ENCODE results near the gene TDO2.

The TDO2 gene

GRCh38 chr4:155954939-155955338 lies 51.4 kb downstream of the TDO2 start:
- DNase-seq: no peak

GRCh38 chr4:155956461-155956860 lies 53.0 kb downstream of the TDO2 start:
- DNase-seq: no peak

DNA sequence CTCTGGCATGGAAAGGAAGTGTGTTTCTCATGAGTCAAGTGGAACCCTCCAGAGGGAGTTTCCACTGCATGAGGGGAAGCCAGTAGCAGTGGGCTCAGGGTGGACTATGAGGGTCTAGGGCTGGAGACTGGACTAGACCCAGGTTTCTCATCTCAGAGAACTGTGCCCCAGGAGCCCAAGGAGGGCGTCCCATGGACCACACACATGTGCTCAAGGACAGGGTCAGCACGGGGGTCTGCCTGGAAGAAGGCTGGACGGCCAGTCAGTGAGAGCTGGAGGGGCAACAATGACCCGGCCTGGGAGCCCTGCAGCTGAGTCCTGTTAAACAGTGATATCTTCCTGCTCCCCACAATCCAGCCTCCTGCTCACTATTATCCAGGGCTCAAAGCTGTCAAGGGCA lies 55.9 kb downstream of the TDO2 start:
- no peak for DNase-seq

DNA sequence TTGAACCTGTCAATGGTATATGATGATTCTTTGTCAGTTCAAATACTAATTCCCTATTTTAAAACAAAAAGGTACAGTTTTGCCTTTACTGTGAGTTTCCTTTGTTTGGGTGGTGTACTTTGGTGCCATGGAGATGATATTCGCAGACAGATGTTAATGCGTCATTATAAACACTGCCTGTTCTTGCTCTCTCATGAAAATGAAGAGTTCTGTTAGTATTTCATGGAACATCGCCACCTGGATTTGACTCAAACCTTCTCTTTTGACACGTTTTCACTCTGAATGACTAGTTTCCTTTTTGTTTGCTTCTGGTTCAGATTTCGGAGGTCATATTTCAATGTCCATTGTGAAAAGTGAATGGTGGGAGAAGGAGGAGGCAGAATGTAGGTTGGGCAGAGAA lies 57.0 kb downstream of the TDO2 start:
- DNase-seq: peak; percentile 28

GRCh38 chr4:155961575-155961974 lies 58.1 kb downstream of the TDO2 start:
- DNase-seq: no peak

DNA sequence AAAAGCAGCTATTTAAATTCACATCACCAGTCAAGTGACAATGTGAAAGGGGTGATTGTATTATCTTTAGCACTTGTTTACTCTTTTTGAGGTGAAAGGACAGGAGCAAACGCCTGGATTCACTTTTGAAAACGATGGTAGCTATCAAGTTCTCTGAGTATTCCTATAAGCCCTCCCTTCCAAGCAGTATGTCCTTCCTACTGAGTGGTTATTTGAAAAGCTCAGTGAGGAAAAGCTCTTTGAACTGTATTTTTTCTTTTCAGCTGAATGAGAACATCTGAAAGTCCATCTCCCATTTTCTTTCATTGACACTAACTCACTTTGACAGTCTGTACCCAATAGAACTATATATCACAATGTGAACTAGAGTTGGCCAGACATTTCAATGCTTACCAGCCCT lies 59.3 kb downstream of the TDO2 start:
- no peak for DNase-seq

DNA sequence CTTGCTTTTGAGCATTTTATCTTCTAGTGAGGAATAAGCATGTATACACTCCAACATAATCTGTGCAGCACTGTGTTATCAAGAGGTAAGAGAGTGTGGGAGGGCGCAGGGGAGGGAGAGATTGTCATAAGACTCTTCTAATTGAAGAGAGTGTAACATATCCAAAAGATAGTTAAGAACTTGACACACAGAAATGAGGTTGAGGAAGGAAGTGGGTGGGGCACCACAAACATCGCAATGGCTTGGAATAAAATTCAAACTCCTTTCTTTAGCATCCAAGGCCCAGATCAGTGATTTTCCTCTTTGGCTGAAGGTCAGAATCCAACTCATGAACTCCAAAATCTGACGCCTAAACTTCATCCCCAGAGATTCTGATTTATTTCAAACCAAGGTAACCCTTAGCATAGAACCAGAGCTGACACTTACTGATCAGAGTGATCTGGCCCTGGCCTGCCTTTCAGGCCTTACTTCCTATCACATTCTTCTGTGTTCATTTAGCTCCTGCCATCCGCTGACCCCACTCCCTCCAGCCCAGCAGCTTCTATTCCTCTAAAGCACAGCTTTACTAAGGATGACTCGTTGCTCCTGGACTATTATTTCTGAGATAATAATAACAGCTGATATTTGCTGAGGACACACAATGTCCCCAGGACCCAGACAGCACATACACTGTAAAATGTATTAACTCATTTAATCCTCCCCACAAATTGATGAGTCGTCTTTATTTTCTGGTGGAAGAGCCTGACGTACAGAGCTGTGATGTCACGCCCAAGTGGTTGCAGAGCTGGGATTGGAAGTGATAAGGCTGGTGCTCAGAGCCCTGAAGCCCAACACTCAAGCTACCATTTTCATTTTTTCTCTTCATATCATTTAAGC lies 60.8 kb downstream of the TDO2 start:
- DNase-seq: no peak

- no peak for DNase-seq
Measured at GRCh38 chr4:155966171-155966570, 62.7 kb downstream of the TDO2 start.

DNA sequence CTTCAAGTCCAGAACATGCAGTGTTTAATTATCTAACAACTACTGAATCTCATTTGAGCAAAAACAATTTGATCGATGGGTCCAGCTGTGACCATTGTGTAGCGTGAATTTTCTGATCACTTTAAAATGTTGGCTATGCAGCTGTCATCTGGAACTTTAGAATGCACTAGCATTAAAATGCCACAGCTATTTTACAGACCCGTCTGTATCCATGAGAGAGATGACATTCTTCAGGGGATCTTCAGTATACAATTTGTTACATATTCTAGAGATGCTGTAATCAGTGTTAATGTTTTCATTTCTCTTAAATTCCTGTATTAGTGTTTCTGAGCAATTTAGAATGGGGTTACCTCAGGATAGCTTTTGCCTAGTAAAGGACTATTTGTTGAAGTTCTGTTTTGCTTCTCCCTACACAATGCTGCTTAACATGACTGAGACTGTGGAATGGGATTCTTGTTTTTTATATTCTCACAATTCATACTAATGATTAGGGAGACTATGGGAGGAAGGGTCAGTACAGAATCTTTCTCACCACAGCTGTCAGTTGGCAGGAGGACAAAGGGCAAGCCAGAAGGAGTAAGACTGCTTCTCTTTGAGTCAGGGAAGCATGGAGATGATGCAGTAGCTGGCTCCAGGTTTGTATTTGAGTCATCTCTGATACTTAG lies 63.4 kb downstream of the TDO2 start:
- DNase-seq: no peak
